DMS53 (cell line): ENCODE measurements around the gene MIR17HG.
"Not testable (repeated sequence)": the region's sequence is repeated elsewhere in the genome, so short reads cannot be mapped to it uniquely, and the experiment has no call there.

Source experiments
- DNase-seq: peaks from one replicate; lab custom pipeline; 2025; lab: John Stamatoyannopoulos, UW

Gene MIR17HG

GRCh38 chr13:91347996-91348905 is 764 bp downstream of the MIR17HG start:
- DNase-seq = peak; percentile 46

DNA sequence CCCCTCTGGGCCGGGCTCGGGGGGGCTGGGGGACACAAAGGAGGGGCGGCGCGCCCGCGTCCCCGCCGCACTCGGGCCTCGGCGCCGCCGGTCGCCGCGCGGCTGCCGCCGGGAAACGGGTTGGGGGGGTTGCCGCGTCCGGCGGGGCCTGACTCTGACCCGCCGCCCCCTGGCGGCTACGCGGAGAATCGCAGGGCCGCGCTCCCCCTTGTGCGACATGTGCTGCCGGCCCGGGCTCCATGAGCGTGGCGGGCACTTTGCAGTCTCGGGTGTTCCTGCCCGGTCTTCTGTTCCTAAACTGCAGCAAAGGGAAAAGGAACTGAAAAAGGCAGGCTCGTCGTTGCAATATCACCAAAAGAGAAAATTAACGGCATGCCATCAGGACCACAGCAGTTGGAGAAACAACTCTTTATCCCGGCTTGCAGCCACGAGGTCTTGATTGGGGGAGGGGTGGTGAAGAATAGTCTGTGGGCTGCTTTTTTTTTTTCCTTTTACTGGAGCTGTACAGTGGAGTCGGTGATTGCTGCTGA is 1.5 kb downstream of the MIR17HG start:
- peak; percentile 78 for DNase-seq

DNA sequence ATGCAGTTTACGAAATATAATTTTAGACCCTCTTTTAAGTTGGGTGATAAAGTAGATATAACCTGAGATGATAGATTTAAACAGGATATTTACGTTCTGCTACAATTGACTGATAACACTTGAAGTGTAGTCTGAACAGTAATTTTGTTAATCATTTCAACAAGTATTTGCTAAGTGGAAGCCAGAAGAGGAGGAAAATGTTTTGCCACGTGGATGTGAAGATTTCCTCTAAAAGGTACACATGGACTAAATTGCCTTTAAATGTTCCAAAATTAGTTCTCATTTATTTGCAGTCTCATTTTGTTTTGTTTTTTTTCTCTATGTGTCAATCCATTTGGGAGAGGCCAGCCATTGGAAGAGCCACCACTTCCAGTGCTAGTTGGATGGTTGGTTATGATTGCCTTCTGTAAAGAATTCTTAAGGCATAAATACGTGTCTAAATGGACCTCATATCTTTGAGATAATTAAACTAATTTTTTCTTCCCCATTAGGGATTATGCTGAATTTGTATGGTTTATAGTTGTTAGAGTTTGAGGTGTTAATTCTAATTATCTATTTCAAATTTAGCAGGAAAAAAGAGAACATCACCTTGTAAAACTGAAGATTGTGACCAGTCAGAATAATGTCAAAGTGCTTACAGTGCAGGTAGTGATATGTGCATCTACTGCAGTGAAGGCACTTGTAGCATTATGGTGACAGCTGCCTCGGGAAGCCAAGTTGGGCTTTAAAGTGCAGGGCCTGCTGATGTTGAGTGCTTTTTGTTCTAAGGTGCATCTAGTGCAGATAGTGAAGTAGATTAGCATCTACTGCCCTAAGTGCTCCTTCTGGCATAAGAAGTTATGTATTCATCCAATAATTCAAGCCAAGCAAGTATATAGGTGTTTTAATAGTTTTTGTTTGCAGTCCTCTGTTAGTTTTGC is 2.8 kb downstream of the MIR17HG start:
- DNase-seq = peak; percentile 0

GRCh38 chr13:91351123-91351522 is 3.6 kb downstream of the MIR17HG start:
- no peak for DNase-seq

DNA sequence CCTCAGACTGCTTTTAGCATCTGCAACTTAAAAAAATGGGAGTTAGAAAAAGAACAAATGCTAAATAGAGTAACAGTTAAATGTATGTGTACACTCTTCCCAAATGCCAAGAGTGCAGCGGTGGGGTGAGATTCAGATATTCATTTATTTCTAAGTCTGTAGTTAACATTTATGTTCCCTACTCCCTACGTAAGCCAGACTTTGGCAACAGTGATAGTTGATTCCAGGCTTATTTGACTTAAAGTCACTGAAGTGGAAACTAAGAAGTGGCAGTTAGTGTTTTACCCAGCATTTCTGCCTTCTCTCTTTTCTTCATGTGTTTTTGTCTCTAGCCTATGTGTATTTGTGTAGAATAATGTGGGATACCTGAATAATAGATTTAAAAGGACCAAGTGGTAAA is 4.5 kb downstream of the MIR17HG start:
- DNase-seq = no peak

DNA sequence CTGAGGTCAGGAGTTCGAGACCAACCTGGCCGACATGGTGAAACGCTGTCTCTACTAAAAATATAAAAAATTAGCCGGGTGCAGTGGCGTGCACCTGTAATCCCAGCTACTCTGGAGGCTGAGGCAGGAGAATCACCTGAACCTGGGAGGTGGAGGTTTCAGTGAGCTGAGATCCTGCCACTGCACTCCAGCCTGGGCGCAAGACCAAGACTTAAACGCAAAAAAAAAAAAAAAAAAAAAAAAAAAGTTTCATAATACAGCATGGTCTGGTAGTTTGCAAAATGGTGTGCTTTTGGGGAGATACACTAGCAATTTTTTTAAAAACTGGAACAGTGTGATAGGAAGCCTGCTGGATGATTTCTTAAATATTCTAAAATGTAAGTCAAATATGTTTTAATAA is 5.4 kb downstream of the MIR17HG start:
- not testable (repeated sequence) for DNase-seq

DNA sequence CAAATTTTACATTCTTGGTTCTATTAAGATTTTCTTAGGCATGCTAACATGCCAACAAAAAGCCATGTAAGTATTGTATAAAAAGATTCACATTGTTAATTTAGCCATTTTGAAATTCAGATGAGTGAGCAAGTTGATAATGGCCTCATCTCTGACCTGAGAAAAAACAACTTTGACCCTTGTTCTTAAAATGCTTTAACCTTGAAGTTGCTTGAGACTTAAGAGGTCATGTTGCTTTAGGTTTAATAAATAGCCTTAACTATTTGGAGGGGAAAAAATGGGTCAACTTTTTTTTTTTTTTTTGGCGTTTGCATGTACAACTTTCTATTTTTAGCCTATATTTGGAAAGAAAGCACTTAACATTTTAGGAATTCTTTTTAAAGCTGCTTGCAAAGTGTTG is 6.0 kb downstream of the MIR17HG start:
- no peak for DNase-seq

GRCh38 chr13:91355099-91355825 is 7.8 kb downstream of the MIR17HG start:
- no peak for DNase-seq

GRCh38 chr13:91355826-91356710 is 8.6 kb downstream of the MIR17HG start:
- DNase-seq = peak; percentile 4

DNA sequence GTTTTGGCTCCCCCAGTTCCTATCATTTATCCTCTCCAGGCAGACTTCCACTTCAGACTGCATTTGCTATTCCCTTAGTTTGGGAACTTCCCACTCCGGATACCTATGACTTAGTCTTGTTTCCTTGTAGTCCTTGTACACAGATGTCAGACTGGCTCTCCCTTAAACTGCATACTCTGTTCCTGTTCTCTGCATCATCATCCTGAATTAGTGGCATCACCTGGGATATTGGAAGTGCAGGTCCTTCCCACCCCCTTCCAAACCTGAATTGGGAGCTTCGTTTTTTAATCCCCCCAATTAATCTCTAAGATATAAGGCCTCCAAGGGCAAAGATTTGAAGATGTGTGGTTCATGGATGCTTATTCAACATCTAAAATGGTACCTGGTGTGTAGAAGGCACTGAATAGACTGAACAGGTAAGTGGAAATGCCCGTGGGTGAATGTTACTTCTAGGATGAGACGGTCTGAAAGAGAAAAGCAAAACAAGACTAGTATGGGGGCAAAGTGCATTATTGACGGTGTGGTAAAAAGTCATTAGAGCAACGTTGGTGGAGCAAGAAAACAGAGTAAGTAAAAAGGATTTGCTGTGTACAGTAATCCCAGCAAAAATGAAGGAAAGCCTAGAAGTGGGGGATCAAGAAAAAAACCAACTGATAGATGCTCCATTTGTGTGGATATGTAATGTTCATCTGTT is 9.6 kb downstream of the MIR17HG start:
- no peak for DNase-seq

- peak; percentile 10 for DNase-seq
These were observed 10.3 kb downstream of the MIR17HG start for GRCh38 chr13:91357613-91358386.

DNA sequence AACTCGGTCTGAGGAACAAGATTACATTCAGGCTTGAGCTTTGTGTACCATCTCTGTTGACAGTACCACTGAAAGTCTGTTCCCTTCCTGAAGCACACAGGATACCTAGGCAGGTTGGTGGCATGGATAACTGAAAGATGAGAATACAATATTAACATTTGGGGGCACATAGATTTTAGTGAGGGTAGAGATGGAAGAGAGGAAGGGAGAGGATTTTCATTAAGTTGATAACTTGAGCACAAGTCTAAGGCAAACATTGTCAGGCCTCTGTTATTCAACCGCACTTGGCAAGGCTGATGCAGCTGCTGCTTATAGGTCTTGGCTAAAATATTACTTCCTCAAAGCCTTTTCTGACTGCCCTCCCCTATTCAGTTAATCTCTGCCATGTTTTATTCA is 10.9 kb downstream of the MIR17HG start:
- peak; percentile 23 for DNase-seq

- peak; percentile 1 for DNase-seq
These were observed 11.6 kb downstream of the MIR17HG start for GRCh38 chr13:91359111-91359510.

DNA sequence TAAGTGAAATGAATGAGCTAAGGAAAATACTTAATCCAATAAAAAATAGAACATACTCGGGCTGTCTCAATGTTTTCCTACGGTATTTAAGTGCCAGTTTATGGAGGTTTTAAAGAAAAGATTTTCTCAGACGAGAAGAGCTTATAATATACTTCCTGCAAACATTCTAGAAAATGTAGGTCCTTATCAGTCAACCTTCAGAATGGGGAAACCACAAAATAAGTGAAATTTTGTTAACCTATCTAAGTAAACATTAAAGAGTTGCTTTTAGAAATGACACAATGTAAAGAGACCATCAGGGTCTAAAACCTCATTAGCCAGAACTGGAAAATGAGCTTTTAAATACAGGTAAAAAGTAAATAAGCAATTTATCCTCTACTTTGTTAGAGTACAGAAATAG is 12.1 kb downstream of the MIR17HG start:
- no peak for DNase-seq

GRCh38 chr13:91360246-91360751 is 12.8 kb downstream of the MIR17HG start:
- DNase-seq = no peak

DNA sequence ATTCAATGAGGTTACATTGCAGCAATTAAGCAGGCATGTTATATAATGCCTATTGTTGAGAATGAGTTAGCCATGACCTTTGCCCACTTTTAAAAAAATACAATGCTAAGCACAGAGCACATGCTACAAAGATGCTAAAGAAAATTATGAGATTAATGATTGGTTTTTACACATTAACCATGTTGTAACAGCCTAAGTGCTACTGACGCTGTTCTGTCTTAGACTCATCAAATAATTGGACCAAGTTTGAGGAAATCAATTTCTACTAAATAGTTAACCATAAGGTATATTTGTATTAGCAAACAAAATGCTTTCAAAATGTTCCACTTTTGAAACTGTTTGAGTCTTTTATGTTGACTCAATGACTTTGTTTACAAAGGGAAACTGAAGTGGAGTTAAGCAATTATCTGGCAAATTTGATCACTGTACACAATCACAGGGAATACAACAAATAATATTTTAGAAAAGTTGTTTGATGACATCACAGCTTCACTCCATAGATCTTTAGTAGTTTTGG is 14.3 kb downstream of the MIR17HG start:
- peak; percentile 42 for DNase-seq

GRCh38 chr13:91362908-91363307 is 15.4 kb downstream of the MIR17HG start:
- DNase-seq = no peak

- no peak for DNase-seq
These were observed 20.6 kb downstream of the MIR17HG start for GRCh38 chr13:91368101-91368500.
